CD14-positive monocyte (primary cell): ENCODE results near the gene CAPN11. TPM values are rescaled to one million over a fixed set of nuclear protein-coding genes. Genes with fewer than 3 reads are reported as not detected.

Experiments
- DNase-seq, 3 donors: peaks; one replicate each; pipeline ENCODE4 v3.0.0-alpha.2; 2011 to 2022
- H2AFZ ChIP-seq: 2 replicates; pipeline ENCODE4 v1.6.0; 2012; ENCODE audit warnings: mild to moderate bottlenecking, low read depth, low read length, inconsistent platforms; ENCODE audit not compliant: insufficient read depth, poor library complexity, severe bottlenecking
- H3K27ac ChIP-seq, 2 donors: 1 replicate in 1 of 2; 2 replicates in 1 of 2; pipeline ENCODE4 v1.5.1; 2012 to 2013; ENCODE audit warnings: low read length in 2 of 2, control low read depth in 1 of 2, inconsistent platforms in 1 of 2, low read depth in 1 of 2, mild to moderate bottlenecking in 1 of 2
- H3K27me3 ChIP-seq, 2 donors: one replicate each; pipeline versions ENCODE4 v1.6.0 to v1.6.1; 2011 to 2013; ENCODE audit warnings: low read length in 2 of 2; ENCODE audit not compliant: control insufficient read depth in 2 of 2, insufficient read depth in 2 of 2
- H3K36me3 ChIP-seq, 2 donors: replicated peaks in 1 of 2; 1 replicate in 1 of 2; 2 replicates in 1 of 2; pipeline versions ENCODE4 v1.5.1 to v1.6.1; 2012 to 2013; ENCODE audit warnings: low read length in 2 of 2, control low read depth in 1 of 2, inconsistent platforms in 1 of 2, mild to moderate bottlenecking in 1 of 2; ENCODE audit not compliant: insufficient read depth in 2 of 2, control insufficient read depth in 1 of 2
- H3K4me1 ChIP-seq, 2 donors: 1 replicate in 1 of 2; 2 replicates in 1 of 2; pipeline versions ENCODE4 v1.5.1 to v1.6.1; 2012 to 2013; ENCODE audit warnings: low read length in 2 of 2, control low read depth in 1 of 2, inconsistent platforms in 1 of 2, mild to moderate bottlenecking in 1 of 2, moderate library complexity in 1 of 2; ENCODE audit not compliant: insufficient read depth in 2 of 2, control insufficient read depth in 1 of 2
- H3K4me2 ChIP-seq: replicated peaks from 2 replicates; pipeline ENCODE3; 2012; ENCODE audit warnings: low read length, moderate library complexity, mild to moderate bottlenecking; ENCODE audit not compliant: poor library complexity, severe bottlenecking; ENCODE audit errors: extremely low read depth
- H3K4me3 ChIP-seq, 3 experiments: fragments of 200-600 bp in 1 of 3; sonication (generic) in 1 of 3; replicated peaks in 1 of 3; 1 replicate in 2 of 3; 2 replicates in 1 of 3; pipeline ENCODE4 v1.5.1; 2011 to 2013; ENCODE audit warnings: low read length in 3 of 3, mild to moderate bottlenecking in 3 of 3, control low read depth in 2 of 3, low read depth in 2 of 3, inconsistent platforms in 1 of 3, moderate library complexity in 1 of 3
- H3K79me2 ChIP-seq: 2 replicates; pipeline ENCODE4 v1.6.0; 2012; ENCODE audit warnings: mild to moderate bottlenecking, control low read depth, inconsistent platforms, low read length, moderate library complexity; ENCODE audit not compliant: insufficient read depth
- H3K9ac ChIP-seq: 2 replicates; pipeline ENCODE4 v1.6.0; 2017; ENCODE audit warnings: low read length, mild to moderate bottlenecking; ENCODE audit not compliant: insufficient read depth, poor library complexity, severe bottlenecking
- H3K9me3 ChIP-seq, 2 donors: replicated peaks in 1 of 2; 1 replicate in 1 of 2; 2 replicates in 1 of 2; pipeline versions ENCODE4 v1.5.1 to v1.6.1; 2012 to 2013; ENCODE audit warnings: low read length in 2 of 2, control low read depth in 1 of 2; ENCODE audit not compliant: control insufficient read depth in 1 of 2, insufficient read depth in 1 of 2
- H4K20me1 ChIP-seq: 2 replicates; pipeline ENCODE4 v1.6.0; 2012; ENCODE audit warnings: mild to moderate bottlenecking, low read length, control low read depth, moderate library complexity; ENCODE audit not compliant: insufficient read depth
- H3K27ac Mint-ChIP-seq, 7 donors: one replicate each; pipeline ENCODE4 v1.8.0; 2020; ENCODE audit warnings: mild to moderate bottlenecking in 7 of 7, mixed read lengths in 7 of 7, moderate library complexity in 6 of 7, inconsistent platforms in 2 of 7
- H3K27me3 Mint-ChIP-seq, 3 donors: one replicate each; pipeline ENCODE4 v1.8.0; 2021 to 2022; ENCODE audit warnings: low read depth in 3 of 3, mild to moderate bottlenecking in 3 of 3, mixed read lengths in 3 of 3, moderate library complexity in 3 of 3, inconsistent platforms in 1 of 3
- H3K36me3 Mint-ChIP-seq, 2 donors: one replicate each; pipeline ENCODE4 v1.8.0; 2020; ENCODE audit warnings: mixed read lengths in 2 of 2, inconsistent platforms in 1 of 2, mild to moderate bottlenecking in 1 of 2
- H3K4me1 Mint-ChIP-seq: one replicate; pipeline ENCODE4 v1.8.0; 2020; ENCODE audit warnings: mild to moderate bottlenecking, mixed read lengths
- H3K4me3 Mint-ChIP-seq, 2 donors: one replicate each; pipeline ENCODE4 v1.8.0; 2020; ENCODE audit warnings: mild to moderate bottlenecking in 2 of 2, mixed read lengths in 2 of 2, moderate library complexity in 1 of 2
- H3K9me3 Mint-ChIP-seq, 7 donors: one replicate each; pipeline ENCODE4 v1.8.0; 2020 to 2022; ENCODE audit warnings: mixed read lengths in 7 of 7, mild to moderate bottlenecking in 6 of 7, moderate library complexity in 6 of 7, inconsistent platforms in 2 of 7
- CTCF ChIP-seq: fragments of 200-600 bp; IDR thresholded peaks from one replicate; pipeline ENCODE4 v1.8.0; 2022; ENCODE audit warnings: antibody characterized with exemption, mild to moderate bottlenecking
- WGBS: methylation state at CpG from one replicate; pipeline ENCODE4 v1.1.5; 2013; ENCODE audit warnings: missing lambda C conversion rate; ENCODE audit not compliant: insufficient coverage; 5-methylcytosine and 5-hydroxymethylcytosine counted together
- intact Hi-C, 2 donors: fragments of 100-400 bp; cut with micrococcal nuclease; formaldehyde crosslinking; loops; one replicate each; pipeline versions ENCODE4 v1.15.0 to v1.15.1; 2023
- polyA plus RNA-seq, 3 donors: library from polyadenylated mRNA; depleted of rRNA in 1 of 3; unstranded in 2 of 3; stranded (reverse) in 1 of 3; fragments of 300-500 nt in 2 of 3; fragments of >200 nt in 1 of 3; fragmentation: Illumina TruSeq in 2 of 3; gene quantifications; 1 replicate in 2 of 3; 2 replicates in 1 of 3; pipeline ENCODE4 v1.2.3, GENCODE V29; 2012 to 2021

CAPN11 gene
- polyA plus RNA-seq, 3 donors: 0.11 TPM; not detected in 2

DNA sequence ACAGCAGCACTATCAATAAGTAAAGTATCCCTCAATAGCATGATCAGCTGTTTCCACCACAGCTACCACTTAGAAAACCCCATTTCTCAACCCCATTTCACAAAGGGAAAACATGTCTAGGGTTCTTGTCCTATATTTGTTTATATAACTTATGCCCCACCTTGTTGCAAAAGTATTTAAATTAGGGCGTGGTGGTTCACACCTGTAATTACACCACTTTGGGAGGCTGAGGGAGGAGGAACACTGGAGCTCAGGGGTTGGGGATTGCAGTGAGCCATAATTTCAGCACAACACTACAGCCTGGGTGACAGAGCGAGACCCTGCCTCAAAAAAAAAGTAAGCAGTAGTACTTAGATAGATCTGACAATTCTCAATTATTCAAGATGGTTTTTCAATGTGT is 35.1 kb upstream of the CAPN11 start:
- peak overlapping the region in 1 of 7 donors; percentile 31 for H3K27ac Mint-ChIP-seq
- no peak overlapping the region for H3K4me3 ChIP-seq
- H3K27ac ChIP-seq: no peak overlapping the region
- peaks cover 79% of the 10 kb centered on the region for H4K20me1 ChIP-seq
- H3K9me3 ChIP-seq: no peaks in the 10 kb centered on the region
- H2AFZ ChIP-seq: no peak overlapping the region
- no peak overlapping the region for H3K4me3 Mint-ChIP-seq
- no peaks in the 10 kb centered on the region for H3K9me3 Mint-ChIP-seq
- WGBS: no CpG with 5 or more reads among the region's 2 CpGs
- peaks cover 93% of the 10 kb centered on the region for H3K79me2 ChIP-seq
- H3K4me1 Mint-ChIP-seq: peaks cover 71% of the 10 kb centered on the region
- no peak for TF ChIP-seq CTCF
- no peak for DNase-seq
- no peak overlapping the region for H3K4me2 ChIP-seq
- peaks cover 0 to 5% (median 4%) of the 10 kb centered on the region in 3 donors for H3K27me3 Mint-ChIP-seq
- H3K9ac ChIP-seq: no peak overlapping the region
- H3K36me3 Mint-ChIP-seq: peaks cover 12 to 17% of the 10 kb centered on the region in 2 donors
- no peaks in the 10 kb centered on the region for H3K36me3 ChIP-seq
- H3K27me3 ChIP-seq: peaks cover 0 to 3% of the 10 kb centered on the region in 2 donors
- intact Hi-C loops: no loop called here
- H3K4me1 ChIP-seq: peaks cover 48 to 61% of the 10 kb centered on the region in 2 donors

DNA sequence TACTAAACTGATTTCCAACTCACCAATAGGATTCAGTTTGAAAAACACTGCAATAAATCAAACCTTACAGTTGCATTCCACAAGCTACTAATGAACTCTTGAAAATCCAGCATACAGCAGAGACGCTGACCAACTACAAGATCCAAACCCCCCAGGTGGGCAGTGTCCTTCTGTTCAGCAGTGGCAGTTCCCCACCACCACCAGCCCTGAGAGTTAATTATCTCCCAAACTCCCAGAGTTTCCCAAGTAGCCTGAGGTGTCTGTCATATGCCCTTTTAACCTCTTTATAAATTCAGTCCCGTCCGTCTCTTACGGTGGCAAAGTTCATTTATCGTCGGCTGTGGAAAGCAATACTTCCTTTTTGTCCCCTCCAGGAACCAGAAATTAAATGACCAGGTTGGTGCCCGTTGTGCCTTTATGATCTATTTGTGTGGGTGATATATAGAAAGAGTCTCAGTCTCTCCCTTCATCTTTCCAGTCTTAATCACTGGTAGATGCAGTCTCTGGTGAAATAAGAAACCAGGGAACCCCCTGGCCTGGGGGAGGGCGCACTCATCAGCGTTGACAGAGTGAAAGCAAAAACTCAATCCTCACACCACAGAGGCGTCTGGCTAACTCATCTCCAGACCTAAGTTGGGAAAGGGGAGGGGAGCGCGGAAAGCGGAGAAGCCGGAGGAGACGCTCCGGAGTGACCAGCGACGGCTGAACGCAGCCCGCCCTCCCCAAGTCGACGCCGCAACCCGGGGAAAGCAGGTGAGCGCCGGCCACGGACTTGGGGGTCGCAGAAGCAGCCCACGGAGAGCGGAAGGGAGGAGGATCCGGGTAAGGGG is 32.1 kb upstream of the CAPN11 start:
- peaks cover 13 to 17% of the 10 kb centered on the region in 2 donors for H3K36me3 Mint-ChIP-seq
- Histone ChIP-seq H3K27ac (peak overlapping the region; percentile 91 to 92), H3K9me3 (no peaks in the 10 kb centered on the region), H3K79me2 (peaks cover 65% of the 10 kb centered on the region), H3K9ac (peak overlapping the region; percentile 94), H3K4me2 (peak overlapping the region; percentile 76), H2AFZ (peak overlapping the region; percentile 52), H3K36me3 (no peaks in the 10 kb centered on the region), H3K4me1 (peaks cover 29 to 46% of the 10 kb centered on the region in 2 donors), H3K4me3 (peak overlapping the region; percentile 87 to 92 (median 87)), H3K27me3 (peaks cover 0 to 4% of the 10 kb centered on the region in 2 donors), H4K20me1 (peaks cover 56% of the 10 kb centered on the region)
- peaks cover 51% of the 10 kb centered on the region for H3K4me1 Mint-ChIP-seq
- peak; percentile 56 to 92 (median 76) for DNase-seq
- intact Hi-C loops: loop anchor here in 1 of 2 donors (5.0 kb wide), 1 partner anchor 96 kb away; the partner anchor contains the start of gene SLC29A1
- H3K27me3 Mint-ChIP-seq: peaks cover 0 to 8% (median 7%) of the 10 kb centered on the region in 3 donors
- TF ChIP-seq CTCF: no peak
- H3K4me3 Mint-ChIP-seq: peak overlapping the region; percentile 92 to 98
- H3K9me3 Mint-ChIP-seq: no peaks in the 10 kb centered on the region
- WGBS: 6% methylated on average over 15 of the region's 31 CpGs
- H3K27ac Mint-ChIP-seq: peak overlapping the region; percentile 90 to 96 (median 94)
